Panc1 (cell line): ENCODE measurements around the gene SYT11. TPM values are rescaled to one million over a fixed set of nuclear protein-coding genes. Genes with fewer than 3 reads are reported as not detected.

Experiments
- ATAC-seq: fragments of 200-7000 bp; cut with Tn5 transposase; 2 replicates; pipeline ENCODE4 v1.9.1; 2020; ENCODE audit warnings: mild to moderate bottlenecking, moderate library complexity
- BruUV-seq: library from RNA; stranded (reverse); fragments of 400-500 nt; replicated peaks from 2 replicates; lab custom pipeline; 2021; lab: Mats Ljungman, UMichigan
- CTCF ChIA-PET: fragments of 300-600 bp; sonication (Branson Sonifier 250); formaldehyde crosslinking; loops from one replicate; lab custom pipeline; 2022; ENCODE audit warnings: antibody characterized with exemption; lab: Charles Lee
- POLR2A ChIA-PET: fragments of 300-600 bp; sonication (Branson Sonifier 250); formaldehyde crosslinking; loops from one replicate; lab custom pipeline; 2022; ENCODE audit warnings: antibody characterized with exemption; lab: Charles Lee
- DNase-seq: peaks from one replicate; pipeline ENCODE4 v3.0.0-alpha.2; 2010; ENCODE audit warnings: low read depth, low spot score
- H3K27ac ChIP-seq: 2 replicates; pipeline ENCODE4 v1.5.1; 2011; ENCODE audit warnings: mild to moderate bottlenecking, low read length, inconsistent platforms
- H3K27me3 ChIP-seq: fragments of 200-500 bp; sonication (Bioruptor generic); 2 replicates; pipeline ENCODE4 v1.6.0; 2014; ENCODE audit warnings: low read length, inconsistent platforms; ENCODE audit not compliant: control insufficient read depth, insufficient read depth
- H3K36me3 ChIP-seq: fragments of 200-500 bp; sonication (Bioruptor generic); 2 replicates; pipeline ENCODE4 v1.5.1; 2014; ENCODE audit warnings: inconsistent platforms, mild to moderate bottlenecking, low read length, moderate library complexity; ENCODE audit not compliant: control insufficient read depth, insufficient read depth
- H3K4me1 ChIP-seq: 2 replicates; pipeline ENCODE4 v1.5.1; 2011; ENCODE audit warnings: inconsistent platforms, mild to moderate bottlenecking, low read length, moderate library complexity; ENCODE audit not compliant: control insufficient read depth, insufficient read depth
- H3K4me3 ChIP-seq, 2 experiments: 2 replicates each; pipeline ENCODE4 v1.5.1; 2011 to 2012; ENCODE audit warnings: low read depth in 2 of 2, low read length in 2 of 2, mild to moderate bottlenecking in 2 of 2, inconsistent platforms in 1 of 2, moderate library complexity in 1 of 2
- H3K9me3 ChIP-seq: fragments of 200-500 bp; sonication (Bioruptor generic); 2 replicates; pipeline ENCODE4 v1.5.1; 2014; ENCODE audit warnings: low read depth, mild to moderate bottlenecking, inconsistent platforms, low read length, moderate library complexity; ENCODE audit not compliant: control insufficient read depth, insufficient read depth
- POLR2AphosphoS5 ChIP-seq: IDR thresholded peaks from 2 replicates; pipeline ENCODE4 v1.6.1; 2012; ENCODE audit warnings: mild to moderate bottlenecking, low read depth, low read length, moderate library complexity
- SIN3A ChIP-seq: IDR thresholded peaks from 2 replicates; pipeline ENCODE4 v1.6.1; 2012; ENCODE audit warnings: low read depth, mild to moderate bottlenecking, low read length, moderate library complexity, borderline replicate concordance; ENCODE audit not compliant: insufficient read depth
- TCF7L2 ChIP-seq: IDR thresholded peaks from 2 replicates; pipeline ENCODE4 v1.6.1; 2011; ENCODE audit warnings: mild to moderate bottlenecking, low read depth, low read length, inconsistent platforms
- in situ Hi-C: cut with HindIII; loops from 2 replicates; pipeline ENCODE4 v1.10.0; 2016; ENCODE audit warnings: low sequenced_read_pairs, low pct_unique_long_range_greater_than_20kb
- intact Hi-C: fragments of 100-400 bp; cut with micrococcal nuclease; formaldehyde crosslinking; loops from one replicate; pipeline ENCODE4 v1.10.0; 2022; ENCODE audit not compliant: unreplicated experiment
- total RNA-seq: library from RNA; stranded (reverse); gene quantifications from one replicate; pipeline ENCODE4 v1.2.1, GENCODE V29; 2021; ENCODE audit not compliant: unreplicated experiment
- TF ChIP-seq, protein P1 (sequence below): fragments of 450-650 bp; IDR thresholded peaks from 2 replicates; pipeline ENCODE4 v1.5.1; 2017; ENCODE audit warnings: mild to moderate bottlenecking
- TF ChIP-seq, protein P2 (sequence below), 2 experiments: IDR thresholded peaks; 2 replicates each; pipeline ENCODE4 v1.6.1; 2011 to 2012; ENCODE audit warnings: low read depth in 2 of 2, control low read depth in 1 of 2, low read length in 1 of 2, mild to moderate bottlenecking in 1 of 2, moderate library complexity in 1 of 2; ENCODE audit not compliant: insufficient read depth in 1 of 2

SYT11 gene
- total RNA-seq, 1 experiment from 2014 or later: 4.0 TPM

- ChIA-PET CTCF (no interaction called here), POLR2A (interaction anchor here (0.8 kb wide), 1 partner anchor 12 kb away, joined by 3 read pairs; no protein-coding TSS in a partner anchor)
- H3K9me3 ChIP-seq: no peaks in the 10 kb centered on the region
- H3K4me1 ChIP-seq: peaks cover 8% of the 10 kb centered on the region; the same call in 1 of the 2 replicates
- H3K36me3 ChIP-seq: peaks cover 57% of the 10 kb centered on the region
- no peak overlapping the region for H3K27ac ChIP-seq
- no peak for DNase-seq
- TF ChIP-seq TCF7L2: no peak
- no peak for TF ChIP-seq SIN3A
- TF ChIP-seq POLR2AphosphoS5: no peak
- TF ChIP-seq, protein P1, sequence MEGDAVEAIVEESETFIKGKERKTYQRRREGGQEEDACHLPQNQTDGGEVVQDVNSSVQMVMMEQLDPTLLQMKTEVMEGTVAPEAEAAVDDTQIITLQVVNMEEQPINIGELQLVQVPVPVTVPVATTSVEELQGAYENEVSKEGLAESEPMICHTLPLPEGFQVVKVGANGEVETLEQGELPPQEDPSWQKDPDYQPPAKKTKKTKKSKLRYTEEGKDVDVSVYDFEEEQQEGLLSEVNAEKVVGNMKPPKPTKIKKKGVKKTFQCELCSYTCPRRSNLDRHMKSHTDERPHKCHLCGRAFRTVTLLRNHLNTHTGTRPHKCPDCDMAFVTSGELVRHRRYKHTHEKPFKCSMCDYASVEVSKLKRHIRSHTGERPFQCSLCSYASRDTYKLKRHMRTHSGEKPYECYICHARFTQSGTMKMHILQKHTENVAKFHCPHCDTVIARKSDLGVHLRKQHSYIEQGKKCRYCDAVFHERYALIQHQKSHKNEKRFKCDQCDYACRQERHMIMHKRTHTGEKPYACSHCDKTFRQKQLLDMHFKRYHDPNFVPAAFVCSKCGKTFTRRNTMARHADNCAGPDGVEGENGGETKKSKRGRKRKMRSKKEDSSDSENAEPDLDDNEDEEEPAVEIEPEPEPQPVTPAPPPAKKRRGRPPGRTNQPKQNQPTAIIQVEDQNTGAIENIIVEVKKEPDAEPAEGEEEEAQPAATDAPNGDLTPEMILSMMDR: no peak
- TF ChIP-seq, protein P2, sequence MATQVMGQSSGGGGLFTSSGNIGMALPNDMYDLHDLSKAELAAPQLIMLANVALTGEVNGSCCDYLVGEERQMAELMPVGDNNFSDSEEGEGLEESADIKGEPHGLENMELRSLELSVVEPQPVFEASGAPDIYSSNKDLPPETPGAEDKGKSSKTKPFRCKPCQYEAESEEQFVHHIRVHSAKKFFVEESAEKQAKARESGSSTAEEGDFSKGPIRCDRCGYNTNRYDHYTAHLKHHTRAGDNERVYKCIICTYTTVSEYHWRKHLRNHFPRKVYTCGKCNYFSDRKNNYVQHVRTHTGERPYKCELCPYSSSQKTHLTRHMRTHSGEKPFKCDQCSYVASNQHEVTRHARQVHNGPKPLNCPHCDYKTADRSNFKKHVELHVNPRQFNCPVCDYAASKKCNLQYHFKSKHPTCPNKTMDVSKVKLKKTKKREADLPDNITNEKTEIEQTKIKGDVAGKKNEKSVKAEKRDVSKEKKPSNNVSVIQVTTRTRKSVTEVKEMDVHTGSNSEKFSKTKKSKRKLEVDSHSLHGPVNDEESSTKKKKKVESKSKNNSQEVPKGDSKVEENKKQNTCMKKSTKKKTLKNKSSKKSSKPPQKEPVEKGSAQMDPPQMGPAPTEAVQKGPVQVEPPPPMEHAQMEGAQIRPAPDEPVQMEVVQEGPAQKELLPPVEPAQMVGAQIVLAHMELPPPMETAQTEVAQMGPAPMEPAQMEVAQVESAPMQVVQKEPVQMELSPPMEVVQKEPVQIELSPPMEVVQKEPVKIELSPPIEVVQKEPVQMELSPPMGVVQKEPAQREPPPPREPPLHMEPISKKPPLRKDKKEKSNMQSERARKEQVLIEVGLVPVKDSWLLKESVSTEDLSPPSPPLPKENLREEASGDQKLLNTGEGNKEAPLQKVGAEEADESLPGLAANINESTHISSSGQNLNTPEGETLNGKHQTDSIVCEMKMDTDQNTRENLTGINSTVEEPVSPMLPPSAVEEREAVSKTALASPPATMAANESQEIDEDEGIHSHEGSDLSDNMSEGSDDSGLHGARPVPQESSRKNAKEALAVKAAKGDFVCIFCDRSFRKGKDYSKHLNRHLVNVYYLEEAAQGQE (IDR thresholded peaks at IDR 0.05; ENCODE audit: insufficient read depth in 1 of 2, low read depth in 2 of 2, low read length in 1 of 2): no peak
- ATAC-seq: no peak
- in situ Hi-C loops: no loop called here
- intact Hi-C loops: no loop called here
- H3K27me3 ChIP-seq: no peaks in the 10 kb centered on the region
- TSS peak; percentile 22 for BruUV-seq
- no peak overlapping the region for H3K4me3 ChIP-seq
Measured at GRCh38 chr1:155920717-155921116, 61.4 kb downstream of the SYT11 start.

DNA sequence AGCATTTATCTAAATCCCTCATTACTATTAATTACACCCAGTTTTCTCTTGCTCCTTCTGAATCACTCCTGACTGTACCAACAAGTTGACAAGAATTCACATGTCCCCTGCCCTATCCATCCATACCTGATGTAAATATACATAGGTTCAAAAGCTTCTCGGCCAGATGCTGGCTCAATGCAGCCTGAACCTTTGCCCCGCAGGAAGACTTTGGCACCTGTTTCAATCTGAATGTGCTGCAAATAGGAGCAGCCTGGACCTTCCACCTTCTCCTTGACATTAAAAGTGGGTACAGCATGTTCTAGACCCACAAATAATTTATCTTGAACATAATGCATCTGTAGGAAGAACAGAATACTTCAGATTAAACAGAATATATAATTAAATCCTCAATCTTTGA lies 66.1 kb downstream of the SYT11 start:
- CTCF ChIA-PET: no interaction called here
- TF ChIP-seq SIN3A: no peak
- TF ChIP-seq, protein P2 (IDR thresholded peaks at IDR 0.05; ENCODE audit: insufficient read depth in 1 of 2, low read depth in 2 of 2, low read length in 1 of 2): no peak
- TF ChIP-seq TCF7L2: no peak
- TF ChIP-seq, protein P1: no peak
- TF ChIP-seq POLR2AphosphoS5: no peak
- POLR2A ChIA-PET: no interaction called here
- peaks cover 67% of the 10 kb centered on the region for H3K36me3 ChIP-seq
- H3K27me3 ChIP-seq: no peaks in the 10 kb centered on the region
- peaks cover 6% of the 10 kb centered on the region; the same call in 1 of the 2 replicates for H3K4me1 ChIP-seq
- DNase-seq (no peak), ATAC-seq (no peak)
- BruUV-seq: no TSS peak
- intact Hi-C loops: no loop called here
- no peaks in the 10 kb centered on the region for H3K9me3 ChIP-seq
- H3K4me3 ChIP-seq: no peak overlapping the region
- H3K27ac ChIP-seq: no peak overlapping the region
- in situ Hi-C loops: no loop called here
